HEK293 (cell line): Measurements from ENCODE around the gene SCARB2.

ENCODE experiments used
- CTCF ChIP-seq: fragments of 450-650 bp; formaldehyde crosslinking; IDR thresholded peaks from 2 replicates; pipeline ENCODE4 v1.5.1; 2016; ENCODE audit warnings: missing biosample characterization, missing genetic modification characterization
- MYNN ChIP-seq: fragments of 450-650 bp; formaldehyde crosslinking; IDR thresholded peaks from 2 replicates; pipeline ENCODE4 v1.5.1; 2016; ENCODE audit warnings: missing biosample characterization, missing genetic modification characterization, borderline replicate concordance
- TCF7L2 ChIP-seq: IDR thresholded peaks from 2 replicates; pipeline ENCODE4 v1.6.1; 2011; ENCODE audit warnings: low read depth, mild to moderate bottlenecking, inconsistent platforms, low read length, moderate library complexity, borderline replicate concordance
- ZNF394 ChIP-seq: fragments of 450-650 bp; formaldehyde crosslinking; IDR thresholded peaks from 2 replicates; pipeline ENCODE4 v1.5.1; 2016; ENCODE audit warnings: missing biosample characterization, missing genetic modification characterization, mild to moderate bottlenecking, moderate library complexity, borderline replicate concordance

GRCh38 chr4:76208005-76208765 lies 5.4 kb downstream of the SCARB2 start:
- TF ChIP-seq CTCF (tag by site-specific recombination) (no peak), MYNN (tag by site-specific recombination) (no peak), TCF7L2 (no peak), ZNF394 (tag by site-specific recombination) (no peak)
